Activated CD4-positive, alpha-beta memory T cell treated with anti-CD3 and anti-CD28 coated beads for 36 hours (primary cell): Measurements from ENCODE around the gene TEX9. TPM values are rescaled to one million over a fixed set of nuclear protein-coding genes. Genes with fewer than 3 reads are reported as not detected.

Experiments
- CTCF ChIA-PET: fragments of 350-600 bp; sonication (Branson Sonifier 250); formaldehyde crosslinking; loops from one replicate; lab custom pipeline; 2021; ENCODE audit warnings: antibody characterized with exemption, inconsistent platforms; lab: Charles Lee
- POLR2A ChIA-PET: fragments of 350-600 bp; sonication (Branson Sonifier 250); formaldehyde crosslinking; loops from one replicate; lab custom pipeline; 2021; ENCODE audit warnings: antibody characterized with exemption; lab: Charles Lee
- DNase-seq: peaks from one replicate; pipeline ENCODE4 v3.0.0-alpha.2; 2020
- H3K27ac Mint-ChIP-seq: one replicate; pipeline ENCODE4 v1.8.0; 2021; ENCODE audit warnings: mixed read lengths
- H3K27me3 Mint-ChIP-seq: one replicate; pipeline ENCODE4 v1.8.0; 2021; ENCODE audit warnings: mixed read lengths
- H3K36me3 Mint-ChIP-seq: one replicate; pipeline ENCODE4 v1.8.0; 2021; ENCODE audit warnings: mixed read lengths
- H3K4me1 Mint-ChIP-seq: one replicate; pipeline ENCODE4 v1.8.0; 2021; ENCODE audit warnings: low read depth, mixed read lengths
- H3K4me3 Mint-ChIP-seq: one replicate; pipeline ENCODE4 v1.8.0; 2021; ENCODE audit warnings: mild to moderate bottlenecking, mixed read lengths
- H3K9me3 Mint-ChIP-seq: one replicate; pipeline ENCODE4 v1.8.0; 2021; ENCODE audit warnings: mixed read lengths
- intact Hi-C: fragments of 100-400 bp; cut with micrococcal nuclease; formaldehyde crosslinking; loops from one replicate; pipeline ENCODE4 v1.15.1; 2023
- total RNA-seq, 2 experiments: library from RNA; stranded (reverse); gene quantifications; one replicate each; pipeline ENCODE4 v1.2.3, GENCODE V29; 2021

TEX9 gene
- total RNA-seq, 2 experiments from 2014 or later = 1.3 to 1.6 TPM

DNA sequence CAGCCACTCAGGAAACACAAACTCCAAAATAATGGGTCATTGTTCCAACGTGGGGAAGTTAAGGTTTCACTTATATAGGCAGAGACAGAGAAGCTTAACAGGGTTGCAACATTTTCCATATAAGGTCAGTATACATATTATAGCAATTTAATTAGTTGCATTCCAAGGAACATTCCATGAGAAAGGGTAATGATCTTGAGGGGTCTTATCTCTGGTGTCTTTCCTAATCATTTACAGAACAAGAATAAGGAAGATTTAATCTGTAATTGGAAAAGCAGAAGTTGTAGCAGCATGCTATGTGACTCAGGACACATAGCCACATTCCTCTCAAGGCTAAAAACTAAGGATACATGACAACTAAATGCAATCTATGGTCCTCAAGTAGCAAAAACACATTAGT, 94.8 kb downstream of the TEX9 start:
- Mint-ChIP-seq H3K27me3 (peaks cover 29% of the 10 kb centered on the region), H3K9me3 (no peaks in the 10 kb centered on the region), H3K4me1 (peaks cover 8% of the 10 kb centered on the region), H3K36me3 (peaks cover 2% of the 10 kb centered on the region), H3K27ac (no peak overlapping the region), H3K4me3 (no peak overlapping the region)
- POLR2A ChIA-PET = no interaction called here
- CTCF ChIA-PET = no interaction called here
- intact Hi-C loops = loop anchor here (10.0 kb wide), 1 partner anchor 95 kb away; the partner anchor contains the start of gene TEX9
- no peak for DNase-seq

DNA sequence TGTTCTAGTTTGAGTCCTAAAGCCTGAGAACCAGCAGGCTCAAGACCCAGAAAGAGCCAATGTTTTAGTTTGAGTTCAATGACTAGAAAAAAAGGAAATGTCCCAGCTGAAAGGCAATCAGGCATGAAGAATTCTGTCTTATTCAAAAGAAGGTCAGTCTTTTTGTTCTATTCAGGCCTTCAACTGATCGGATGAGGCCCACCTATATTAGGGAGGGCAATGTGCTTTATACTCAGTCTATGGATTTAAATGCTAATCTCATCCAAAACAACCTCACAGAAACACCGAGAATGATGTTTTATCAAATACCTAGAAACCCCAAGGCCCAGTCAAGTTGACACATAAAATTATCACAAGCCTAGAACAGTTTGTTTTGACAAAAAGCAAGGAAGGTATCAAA, 95.7 kb downstream of the TEX9 start:
- ChIA-PET CTCF (no interaction called here), POLR2A (no interaction called here)
- Mint-ChIP-seq H3K9me3 (no peaks in the 10 kb centered on the region), H3K27ac (no peak overlapping the region), H3K4me1 (peaks cover 14% of the 10 kb centered on the region), H3K36me3 (peaks cover 2% of the 10 kb centered on the region), H3K27me3 (peaks cover 34% of the 10 kb centered on the region), H3K4me3 (no peak overlapping the region)
- intact Hi-C loops = loop anchor here (10.0 kb wide), 1 partner anchor 96 kb away; the partner anchor contains the start of gene TEX9
- no peak for DNase-seq

DNA sequence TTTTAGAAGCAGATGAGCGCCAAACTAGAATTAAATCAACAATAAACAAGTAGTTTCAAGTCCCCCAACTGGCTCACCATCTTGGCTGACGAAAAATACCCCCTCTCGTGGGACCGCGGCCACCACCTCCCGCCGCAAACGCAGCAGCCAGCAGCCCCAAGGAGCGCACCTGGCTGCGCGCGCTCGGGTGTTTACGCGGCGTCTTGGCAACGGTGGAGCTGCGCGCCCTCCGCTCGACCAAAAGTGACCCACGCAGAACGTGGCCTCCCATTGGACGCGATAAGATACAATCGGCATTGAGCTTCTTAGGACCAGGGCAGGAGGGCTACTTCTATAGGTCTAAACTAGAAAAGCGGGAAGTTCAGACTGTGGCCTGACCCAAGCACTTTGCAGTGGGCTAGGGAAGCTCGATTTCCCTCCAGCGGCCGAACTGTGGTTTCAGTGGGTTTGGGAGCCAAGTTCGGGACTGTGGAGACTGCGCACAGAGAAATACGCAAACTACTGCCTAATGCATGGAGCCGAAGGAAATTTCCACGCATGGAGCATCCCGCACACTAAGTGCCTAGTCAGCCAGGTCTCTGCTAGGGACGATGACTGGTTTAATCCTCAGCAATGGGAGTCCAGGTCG, 99.8 kb downstream of the TEX9 start, which contains the start of gene MNS1:
Gene MNS1 (minus strand): TSS at position 245 of the 628 bp plus-strand sequence. CDS start 165 bp downstream, at position 80.
- H3K27ac Mint-ChIP-seq = no peak within 1 kb of the TSS
- peaks cover 2% of the 10 kb centered on the region for H3K36me3 Mint-ChIP-seq
- no peaks in the 10 kb centered on the region for H3K9me3 Mint-ChIP-seq
- H3K4me3 Mint-ChIP-seq = peak within 1 kb of the TSS; percentile 83
- intact Hi-C loops = loop anchor here (5.0 to 10.0 kb wide), 2 partner anchors 100 to 218 kb away; partner anchors contain the start of gene TEX9
- peak; percentile 87 for DNase-seq
- ChIA-PET CTCF (interaction anchor here (0.6 to 0.8 kb wide), 2 partner anchors 220 to 1146 kb away, joined by 3 to 4 read pairs; partner anchors contain the start of genes PIGB and PIGBOS1), POLR2A (interaction anchor here (0.6 to 1.0 kb wide), 2 partner anchors 220 to 964 kb away, joined by 3 to 7 read pairs; no protein-coding TSS in a partner anchor)
- peaks cover 29% of the 10 kb centered on the region for H3K27me3 Mint-ChIP-seq
- H3K4me1 Mint-ChIP-seq = peaks cover 25% of the 10 kb centered on the region

DNA sequence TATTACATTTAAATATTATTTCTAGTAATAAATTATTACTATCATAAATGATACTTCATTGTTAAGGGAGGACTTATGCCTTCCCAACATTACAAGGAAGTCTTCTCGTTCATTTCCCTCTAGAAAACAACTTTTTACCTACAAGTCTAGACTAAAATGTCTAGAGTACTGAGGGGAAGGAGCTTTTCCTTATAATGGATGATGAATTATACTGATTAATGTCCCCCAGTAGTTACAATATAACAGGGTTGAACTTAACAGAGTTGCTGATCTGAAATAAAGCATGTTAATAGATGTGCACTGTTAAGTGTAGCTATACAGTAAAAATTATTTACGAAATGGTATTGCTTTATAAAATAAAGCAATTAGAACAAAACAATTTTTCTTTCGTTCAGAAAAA, 102.4 kb downstream of the TEX9 start:
- CTCF ChIA-PET = no interaction called here

DNA sequence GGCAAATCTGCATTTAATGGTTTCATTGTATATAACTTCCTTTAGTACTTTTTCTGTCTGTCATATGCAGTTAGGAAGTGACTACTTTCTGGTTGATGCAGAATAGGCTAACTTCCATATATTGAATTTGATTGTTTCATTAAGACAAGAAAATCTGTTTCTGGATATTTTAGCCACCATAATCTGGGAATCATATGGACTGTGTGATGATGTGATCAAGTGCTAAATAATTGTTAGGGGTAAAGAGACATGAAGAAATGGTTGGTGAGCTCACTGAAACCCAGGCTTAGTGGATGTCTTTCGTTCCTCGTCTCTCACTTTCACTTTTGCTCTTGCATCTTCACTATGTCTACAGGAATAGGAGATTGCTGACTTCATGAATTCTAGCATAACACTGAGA, 103.2 kb downstream of the TEX9 start:
- ChIA-PET CTCF (no interaction called here), POLR2A (no interaction called here)
- DNase-seq = no peak
- Mint-ChIP-seq H3K36me3 (peaks cover 2% of the 10 kb centered on the region), H3K4me3 (peak overlapping the region; percentile 59), H3K4me1 (peaks cover 25% of the 10 kb centered on the region), H3K27ac (peak overlapping the region; percentile 21), H3K9me3 (no peaks in the 10 kb centered on the region), H3K27me3 (peaks cover 23% of the 10 kb centered on the region)
- intact Hi-C loops = loop anchor here (5.0 to 10.0 kb wide), 2 partner anchors 104 to 221 kb away; partner anchors contain the start of gene TEX9

More for the DNA sequence above, 102.4 kb downstream of the TEX9 start:
- Mint-ChIP-seq H3K4me3 (no peak overlapping the region), H3K27ac (no peak overlapping the region), H3K9me3 (no peaks in the 10 kb centered on the region), H3K27me3 (peaks cover 23% of the 10 kb centered on the region), H3K36me3 (peaks cover 2% of the 10 kb centered on the region), H3K4me1 (peaks cover 25% of the 10 kb centered on the region)
- no peak for DNase-seq
- POLR2A ChIA-PET = no interaction called here
- intact Hi-C loops = loop anchor here (5.0 to 10.0 kb wide), 2 partner anchors 103 to 220 kb away; partner anchors contain the start of gene TEX9

DNA sequence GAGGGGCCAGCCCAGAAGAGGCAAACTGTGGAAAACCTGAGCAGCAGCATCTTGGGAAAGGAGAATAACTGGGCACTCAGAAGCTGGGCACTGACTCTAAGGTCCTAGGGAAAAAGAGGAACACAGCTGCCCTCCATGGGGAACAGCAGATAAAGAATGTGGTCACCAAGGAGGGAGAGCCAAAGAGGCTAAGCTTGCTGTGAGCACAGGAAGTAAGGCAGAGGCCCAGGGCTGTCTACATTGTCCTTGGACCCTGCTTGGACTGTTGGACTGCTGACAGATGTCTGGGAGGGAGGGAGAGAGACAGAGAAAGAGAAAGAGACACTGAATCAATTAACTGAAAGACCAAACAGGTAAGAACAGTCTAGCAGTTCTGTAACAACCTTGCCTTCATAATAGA, 104.3 kb downstream of the TEX9 start:
- H3K9me3 Mint-ChIP-seq = no peaks in the 10 kb centered on the region
- H3K27me3 Mint-ChIP-seq = peaks cover 18% of the 10 kb centered on the region
- intact Hi-C loops = loop anchor here (5.0 to 10.0 kb wide), 2 partner anchors 105 to 222 kb away; partner anchors contain the start of gene TEX9
- no peak overlapping the region for H3K4me3 Mint-ChIP-seq
- H3K36me3 Mint-ChIP-seq = peaks cover 2% of the 10 kb centered on the region
- H3K27ac Mint-ChIP-seq = no peak overlapping the region
- DNase-seq = no peak
- H3K4me1 Mint-ChIP-seq = peaks cover 23% of the 10 kb centered on the region
- CTCF ChIA-PET = interaction anchor here (0.9 to 1.1 kb wide), 2 partner anchors 21 to 27 kb away, joined by 3 to 4 read pairs; no protein-coding TSS in a partner anchor
- POLR2A ChIA-PET = no interaction called here

DNA sequence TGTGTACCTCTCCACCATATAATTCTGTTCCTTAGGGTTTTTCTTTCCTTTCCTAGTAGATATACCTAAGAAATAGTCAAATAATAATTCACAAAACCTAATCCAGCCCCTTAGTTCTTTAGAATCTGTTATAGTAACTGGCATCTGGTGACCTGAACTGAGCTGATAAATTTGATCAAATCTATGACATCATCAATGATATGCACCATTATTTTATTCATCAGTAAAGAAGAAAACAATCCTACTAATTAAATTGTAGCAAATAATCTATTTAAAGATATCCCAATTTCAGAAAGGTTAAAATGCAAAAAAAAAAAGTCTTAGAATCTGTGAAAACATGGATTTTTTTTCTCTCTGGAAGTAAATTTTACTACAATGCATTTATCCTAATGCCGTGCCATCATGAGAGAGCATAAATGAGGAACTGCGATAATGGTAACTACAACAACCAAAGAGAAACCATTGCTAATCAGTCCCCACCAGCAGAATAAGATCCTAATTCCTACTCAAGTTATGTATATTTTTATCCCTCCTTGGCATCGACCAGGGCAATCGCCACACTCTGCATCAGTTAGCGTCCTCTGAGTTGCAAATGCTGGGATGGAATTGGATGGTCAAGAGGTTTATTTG, 106.3 kb downstream of the TEX9 start:
- no peak for DNase-seq
- H3K27me3 Mint-ChIP-seq = peaks cover 3% of the 10 kb centered on the region
- H3K4me1 Mint-ChIP-seq = peaks cover 10% of the 10 kb centered on the region
- CTCF ChIA-PET = no interaction called here
- no peaks in the 10 kb centered on the region for H3K36me3 Mint-ChIP-seq
- POLR2A ChIA-PET = no interaction called here
- H3K4me3 Mint-ChIP-seq = no peak overlapping the region
- intact Hi-C loops = no loop called here
- no peaks in the 10 kb centered on the region for H3K9me3 Mint-ChIP-seq
- no peak overlapping the region for H3K27ac Mint-ChIP-seq

DNA sequence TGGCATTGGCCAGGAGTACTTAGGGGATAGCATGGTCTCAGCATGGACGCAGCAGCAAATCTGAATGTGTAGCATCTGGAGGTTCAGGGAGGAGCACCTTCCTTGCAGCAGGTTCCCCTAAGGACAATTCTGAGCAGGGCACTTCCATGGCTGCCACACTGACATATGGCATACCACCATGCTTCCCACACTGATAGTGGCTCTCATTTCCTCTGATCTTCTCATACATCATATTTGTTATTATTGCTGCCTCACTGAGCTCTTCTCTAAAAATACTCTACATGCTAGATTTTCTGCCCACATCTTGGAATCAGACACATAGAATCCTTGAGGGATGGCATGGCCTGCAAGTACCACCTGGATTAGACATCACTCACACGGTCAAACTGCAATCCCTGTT, 107.1 kb downstream of the TEX9 start:
- H3K4me1 Mint-ChIP-seq = peaks cover 10% of the 10 kb centered on the region
- intact Hi-C loops = no loop called here
- H3K36me3 Mint-ChIP-seq = no peaks in the 10 kb centered on the region
- no peak overlapping the region for H3K27ac Mint-ChIP-seq
- H3K9me3 Mint-ChIP-seq = no peaks in the 10 kb centered on the region
- DNase-seq = no peak
- POLR2A ChIA-PET = no interaction called here
- CTCF ChIA-PET = no interaction called here
- H3K4me3 Mint-ChIP-seq = no peak overlapping the region
- H3K27me3 Mint-ChIP-seq = peaks cover 1% of the 10 kb centered on the region

DNA sequence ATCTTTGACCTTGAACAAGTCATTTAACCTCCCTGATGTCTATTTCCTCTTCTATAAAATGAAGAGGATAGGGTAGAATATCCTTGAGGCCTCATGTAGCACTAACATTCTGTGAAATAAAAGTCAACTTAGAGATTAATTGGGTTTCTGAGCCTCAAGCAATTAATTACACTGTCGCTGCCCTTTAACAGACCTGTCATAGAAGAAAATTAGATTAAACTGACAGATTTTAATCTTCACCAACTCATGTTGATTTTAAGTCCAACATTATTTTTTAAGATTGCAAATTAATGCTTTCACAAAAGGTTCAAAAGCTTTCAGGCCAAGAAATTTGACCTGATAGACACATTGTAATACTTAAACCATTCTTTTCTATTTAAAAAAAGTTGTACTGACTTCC, 107.8 kb downstream of the TEX9 start:
- Mint-ChIP-seq H3K9me3 (no peaks in the 10 kb centered on the region), H3K4me3 (no peak overlapping the region), H3K27ac (no peak overlapping the region), H3K4me1 (peaks cover 9% of the 10 kb centered on the region), H3K36me3 (no peaks in the 10 kb centered on the region), H3K27me3 (peaks cover 2% of the 10 kb centered on the region)
- CTCF ChIA-PET = no interaction called here
- POLR2A ChIA-PET = no interaction called here
- intact Hi-C loops = no loop called here
- DNase-seq = no peak

DNA sequence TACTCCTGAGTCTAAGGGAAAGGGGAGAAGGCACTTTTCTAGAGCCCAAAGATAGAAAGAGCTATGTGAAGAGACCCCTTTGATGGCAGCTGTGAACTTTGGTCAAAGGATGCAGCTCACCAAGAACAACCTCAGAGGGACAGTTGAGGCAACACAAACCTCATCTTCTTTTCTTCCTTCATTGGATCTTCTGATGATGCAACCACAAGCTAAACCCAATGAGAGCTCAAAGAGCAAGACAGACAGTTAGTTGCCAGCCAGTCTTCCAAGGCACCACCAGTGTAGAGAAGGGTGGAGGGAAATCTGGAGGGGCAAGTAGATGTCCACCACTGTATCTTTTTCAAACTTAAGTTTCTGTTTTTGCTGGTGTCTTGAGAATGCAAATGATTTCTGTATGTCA, 110.1 kb downstream of the TEX9 start:
- CTCF ChIA-PET = no interaction called here
- intact Hi-C loops = no loop called here
- H3K27me3 Mint-ChIP-seq = peaks cover 14% of the 10 kb centered on the region
- no peak for DNase-seq
- peaks cover 1% of the 10 kb centered on the region for H3K36me3 Mint-ChIP-seq
- H3K4me3 Mint-ChIP-seq = no peak overlapping the region
- H3K27ac Mint-ChIP-seq = no peak overlapping the region
- POLR2A ChIA-PET = no interaction called here
- H3K4me1 Mint-ChIP-seq = no peaks in the 10 kb centered on the region
- peaks cover 2% of the 10 kb centered on the region for H3K9me3 Mint-ChIP-seq
